DMS153 treated with DMSO at 0.1 percent for 48 hours (cell line): ENCODE data around the gene NES.

Source experiments
- DNase-seq: peaks from one replicate; lab custom pipeline; 2025; ENCODE audit not compliant: unreplicated experiment; lab: John Stamatoyannopoulos, UW

NES gene, protein sequence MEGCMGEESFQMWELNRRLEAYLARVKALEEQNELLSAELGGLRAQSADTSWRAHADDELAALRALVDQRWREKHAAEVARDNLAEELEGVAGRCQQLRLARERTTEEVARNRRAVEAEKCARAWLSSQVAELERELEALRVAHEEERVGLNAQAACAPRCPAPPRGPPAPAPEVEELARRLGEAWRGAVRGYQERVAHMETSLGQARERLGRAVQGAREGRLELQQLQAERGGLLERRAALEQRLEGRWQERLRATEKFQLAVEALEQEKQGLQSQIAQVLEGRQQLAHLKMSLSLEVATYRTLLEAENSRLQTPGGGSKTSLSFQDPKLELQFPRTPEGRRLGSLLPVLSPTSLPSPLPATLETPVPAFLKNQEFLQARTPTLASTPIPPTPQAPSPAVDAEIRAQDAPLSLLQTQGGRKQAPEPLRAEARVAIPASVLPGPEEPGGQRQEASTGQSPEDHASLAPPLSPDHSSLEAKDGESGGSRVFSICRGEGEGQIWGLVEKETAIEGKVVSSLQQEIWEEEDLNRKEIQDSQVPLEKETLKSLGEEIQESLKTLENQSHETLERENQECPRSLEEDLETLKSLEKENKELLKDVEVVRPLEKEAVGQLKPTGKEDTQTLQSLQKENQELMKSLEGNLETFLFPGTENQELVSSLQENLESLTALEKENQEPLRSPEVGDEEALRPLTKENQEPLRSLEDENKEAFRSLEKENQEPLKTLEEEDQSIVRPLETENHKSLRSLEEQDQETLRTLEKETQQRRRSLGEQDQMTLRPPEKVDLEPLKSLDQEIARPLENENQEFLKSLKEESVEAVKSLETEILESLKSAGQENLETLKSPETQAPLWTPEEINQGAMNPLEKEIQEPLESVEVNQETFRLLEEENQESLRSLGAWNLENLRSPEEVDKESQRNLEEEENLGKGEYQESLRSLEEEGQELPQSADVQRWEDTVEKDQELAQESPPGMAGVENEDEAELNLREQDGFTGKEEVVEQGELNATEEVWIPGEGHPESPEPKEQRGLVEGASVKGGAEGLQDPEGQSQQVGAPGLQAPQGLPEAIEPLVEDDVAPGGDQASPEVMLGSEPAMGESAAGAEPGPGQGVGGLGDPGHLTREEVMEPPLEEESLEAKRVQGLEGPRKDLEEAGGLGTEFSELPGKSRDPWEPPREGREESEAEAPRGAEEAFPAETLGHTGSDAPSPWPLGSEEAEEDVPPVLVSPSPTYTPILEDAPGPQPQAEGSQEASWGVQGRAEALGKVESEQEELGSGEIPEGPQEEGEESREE (N-terminal part only)

DNA sequence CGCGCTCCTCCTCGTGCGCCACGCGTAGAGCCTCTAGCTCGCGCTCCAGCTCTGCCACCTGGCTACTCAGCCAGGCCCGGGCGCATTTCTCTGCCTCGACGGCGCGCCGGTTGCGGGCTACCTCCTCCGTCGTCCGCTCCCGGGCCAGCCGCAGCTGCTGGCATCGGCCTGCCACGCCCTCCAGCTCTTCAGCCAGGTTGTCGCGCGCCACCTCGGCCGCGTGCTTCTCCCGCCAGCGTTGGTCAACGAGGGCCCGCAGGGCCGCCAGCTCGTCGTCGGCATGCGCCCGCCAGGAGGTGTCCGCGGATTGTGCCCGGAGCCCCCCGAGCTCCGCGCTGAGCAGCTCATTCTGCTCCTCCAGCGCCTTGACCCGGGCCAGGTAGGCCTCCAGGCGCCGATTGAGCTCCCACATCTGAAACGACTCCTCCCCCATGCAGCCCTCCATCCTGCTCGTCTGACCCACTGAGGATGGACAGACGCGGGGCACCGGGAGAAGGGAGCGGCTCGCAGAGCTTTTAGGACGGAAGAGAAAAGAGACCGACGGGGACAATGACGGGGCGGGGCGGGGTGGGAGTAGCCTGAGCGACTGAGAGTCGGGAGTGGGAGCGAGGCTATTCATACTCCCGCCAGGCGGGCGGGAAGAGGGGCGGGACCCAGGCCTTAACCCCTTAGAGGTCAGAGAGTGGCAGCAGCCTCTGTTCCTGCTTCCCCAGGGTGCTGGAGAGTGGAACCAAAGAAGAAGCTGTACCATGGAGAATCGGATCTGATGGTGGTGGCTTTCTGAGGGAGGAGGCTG, at the start of gene NES:
NES (minus strand) TSS at position 588 of the 796 bp plus-strand sequence; CDS start at position 445, 143 bp downstream.
- peak; percentile 76 for DNase-seq

- DNase-seq, result peak; percentile 55
Measured at GRCh38 chr1:156726549-156727226, 49.5 kb upstream of the NES start.

- DNase-seq, result peak; percentile 96
Measured at GRCh38 chr1:156725683-156726280, 48.6 kb upstream of the NES start.

DNA sequence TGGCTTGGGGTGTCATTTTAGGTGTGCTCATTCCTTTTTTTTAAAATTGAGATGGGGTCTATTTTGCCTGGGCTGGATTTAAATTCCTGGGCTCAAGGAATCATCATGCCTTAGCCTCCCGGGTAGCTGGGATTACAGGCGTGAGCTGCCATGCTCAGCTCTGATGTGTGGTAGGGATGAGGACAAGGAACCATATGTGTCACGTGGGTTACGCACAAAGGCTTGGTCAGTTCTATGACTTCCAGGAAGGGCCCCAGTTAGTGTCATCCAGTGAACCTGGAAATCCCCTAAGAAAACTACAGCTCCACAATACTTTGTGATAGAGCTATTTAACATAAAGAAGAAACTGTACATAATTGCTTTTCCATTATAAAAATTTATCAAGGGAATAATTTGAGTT, 44.3 kb upstream of the NES start:
- DNase-seq, result no peak

- DNase-seq, result no peak
Measured at GRCh38 chr1:156721131-156721530, 43.9 kb upstream of the NES start.

GRCh38 chr1:156717351-156717750, 40.1 kb upstream of the NES start:
- no peak for DNase-seq

- no peak for DNase-seq
Measured at GRCh38 chr1:156714830-156715229, 37.6 kb upstream of the NES start.

- no peak for DNase-seq
Measured at GRCh38 chr1:156712626-156713025, 35.4 kb upstream of the NES start.

- DNase-seq, result no peak
Measured at GRCh38 chr1:156711011-156711817, 34.0 kb upstream of the NES start.

DNA sequence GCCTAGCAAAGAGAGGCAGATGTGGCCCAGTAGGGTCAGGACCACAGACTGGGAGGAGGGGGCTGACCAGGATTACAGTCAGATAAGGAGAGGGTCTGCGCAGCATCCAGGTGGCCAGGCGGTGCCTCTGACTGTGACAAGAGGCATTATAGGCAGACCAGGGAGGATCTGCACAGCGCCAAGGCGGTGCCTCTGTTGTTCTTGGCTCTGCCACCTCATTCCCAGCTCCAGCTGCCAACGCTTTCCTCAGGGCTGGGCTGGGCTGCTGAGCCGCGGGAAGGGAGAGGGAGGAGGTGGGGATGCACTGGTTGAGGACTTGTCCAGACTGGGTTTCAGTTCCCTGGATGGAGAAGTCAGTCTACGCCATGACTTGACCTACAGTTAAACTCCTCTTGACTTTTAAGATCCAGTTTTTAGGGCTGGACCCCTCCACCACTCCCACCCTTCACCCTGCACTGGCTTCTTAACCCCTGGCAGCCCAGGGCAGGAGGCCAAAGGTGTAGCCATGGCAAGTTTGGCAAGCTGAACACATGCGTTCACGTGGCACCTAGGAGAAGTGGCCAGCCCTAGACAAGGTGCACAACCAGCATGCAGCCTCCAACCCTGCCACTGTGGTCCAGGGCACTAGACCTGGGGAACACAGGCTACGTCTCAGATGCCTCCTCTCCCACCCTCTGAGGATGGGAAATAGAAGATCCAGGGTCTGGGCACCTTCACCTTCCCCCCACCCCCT, 32.7 kb upstream of the NES start:
- no peak for DNase-seq

DNA sequence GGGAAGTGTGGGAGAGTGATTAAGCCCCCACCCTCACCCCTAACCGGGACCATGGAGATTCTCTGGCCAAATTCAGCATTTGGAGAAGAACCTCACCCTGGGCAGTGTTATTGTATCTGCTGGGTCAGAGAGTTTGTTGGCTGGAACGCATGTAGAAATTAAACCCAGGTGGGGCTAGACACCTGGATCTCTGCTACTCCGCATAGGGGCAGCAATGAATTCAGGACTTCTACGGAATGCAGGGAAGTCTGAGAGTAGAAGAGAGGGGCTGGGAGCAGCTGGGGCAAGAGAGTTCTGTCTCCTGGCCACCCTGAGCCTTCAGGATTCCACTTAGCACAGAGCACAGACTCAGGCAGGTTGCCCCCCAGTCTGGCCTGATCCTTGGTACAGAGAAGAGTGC, 31.8 kb upstream of the NES start:
- no peak for DNase-seq

DNA sequence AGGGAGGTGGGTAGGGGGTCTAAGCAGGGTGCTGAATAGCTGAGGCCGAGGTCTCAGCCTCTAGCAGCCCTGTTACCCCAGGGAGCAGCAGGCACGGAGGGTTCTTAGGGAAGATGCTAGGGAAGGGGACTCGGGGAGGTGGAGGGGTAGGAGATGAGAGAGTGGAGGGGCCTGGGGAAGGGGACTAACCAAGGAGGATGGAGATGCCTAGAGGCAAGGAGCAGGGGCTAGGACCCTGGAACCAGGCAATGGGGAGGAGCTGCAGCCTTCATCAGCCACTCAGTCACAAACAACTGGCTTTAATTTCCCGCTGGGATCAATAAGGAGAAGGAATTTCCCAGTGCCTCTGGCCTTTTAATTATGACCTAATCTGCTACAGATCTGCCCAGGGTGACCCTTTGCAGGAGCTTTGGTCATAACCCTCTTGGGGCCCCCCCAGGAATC, 31.0 kb upstream of the NES start:
- DNase-seq, result no peak

DNA sequence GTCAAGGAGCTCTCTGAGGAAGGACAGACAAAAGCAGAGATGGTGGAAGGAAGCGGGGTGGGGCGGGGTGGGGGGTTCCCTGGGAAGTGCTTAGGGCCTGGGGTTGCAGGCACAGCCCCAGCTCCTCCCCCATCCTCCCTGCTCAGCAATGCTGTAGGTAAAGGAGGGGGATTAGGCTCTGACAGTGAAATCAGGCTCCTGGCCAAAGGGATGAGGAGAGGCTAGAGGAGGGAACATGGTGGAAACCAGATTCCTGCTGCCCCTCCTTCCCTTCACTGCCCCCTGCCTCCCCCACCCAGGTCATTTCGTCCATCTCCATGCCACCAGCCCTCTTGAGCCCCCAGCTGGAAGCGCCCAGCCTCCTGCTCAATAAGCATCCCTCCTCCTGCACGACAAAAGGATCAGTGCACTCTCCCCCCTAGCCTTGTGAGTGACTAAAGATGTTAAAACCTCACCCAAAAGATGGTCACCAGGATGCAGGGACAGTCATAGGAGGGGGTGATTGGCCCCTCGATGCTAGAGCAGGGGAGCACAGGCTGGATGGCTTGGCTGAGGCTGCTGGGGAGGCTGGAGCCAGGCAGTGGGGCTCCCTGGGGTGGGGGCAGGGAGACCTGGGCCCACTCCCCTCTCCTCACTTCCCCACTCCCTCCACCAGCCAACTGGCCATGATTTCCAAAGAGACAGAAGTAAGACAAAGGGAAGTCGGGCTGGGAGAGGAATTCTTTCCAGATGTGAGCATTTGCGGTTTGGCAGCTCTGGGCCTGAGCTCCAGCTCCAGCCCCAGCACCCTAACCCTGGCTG, 30.4 kb upstream of the NES start:
- no peak for DNase-seq

DNA sequence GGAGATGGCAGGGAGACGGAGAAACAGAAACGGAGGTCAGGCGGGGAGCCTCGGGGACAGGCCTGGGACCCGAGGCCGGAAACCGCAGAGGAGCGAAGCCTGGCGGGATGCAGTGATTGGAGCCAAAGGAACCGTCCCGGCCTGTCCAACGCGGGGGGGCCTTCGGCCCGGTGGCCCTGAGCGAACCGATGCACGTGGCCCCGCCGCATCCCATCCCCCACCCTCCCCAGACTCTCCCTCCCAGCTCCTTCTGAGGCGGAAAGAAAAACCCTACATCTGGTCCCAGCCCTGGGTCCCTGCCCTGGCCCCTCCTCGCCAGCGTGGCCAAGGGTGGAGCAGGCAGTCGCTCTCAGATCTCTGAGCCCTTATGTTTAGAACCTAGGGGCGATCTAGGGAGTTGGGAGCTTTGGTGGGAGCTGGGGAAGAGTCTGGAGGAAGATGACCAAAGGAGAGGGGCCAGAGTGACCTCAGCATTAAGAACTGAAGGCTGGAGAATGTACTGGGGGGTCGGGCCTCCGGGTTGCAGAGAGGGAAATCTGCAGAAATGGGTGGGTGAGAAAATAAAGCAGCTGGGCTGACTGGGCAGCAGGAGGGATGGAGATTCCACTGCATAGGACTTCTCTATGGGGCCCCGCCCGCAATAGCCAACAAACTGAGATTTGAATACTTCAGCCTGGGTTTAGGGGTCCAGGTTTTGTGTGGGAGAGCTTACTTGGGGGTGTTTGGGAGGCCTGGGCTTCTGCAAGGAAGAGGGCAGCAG, 29.6 kb upstream of the NES start:
- no peak for DNase-seq

DNA sequence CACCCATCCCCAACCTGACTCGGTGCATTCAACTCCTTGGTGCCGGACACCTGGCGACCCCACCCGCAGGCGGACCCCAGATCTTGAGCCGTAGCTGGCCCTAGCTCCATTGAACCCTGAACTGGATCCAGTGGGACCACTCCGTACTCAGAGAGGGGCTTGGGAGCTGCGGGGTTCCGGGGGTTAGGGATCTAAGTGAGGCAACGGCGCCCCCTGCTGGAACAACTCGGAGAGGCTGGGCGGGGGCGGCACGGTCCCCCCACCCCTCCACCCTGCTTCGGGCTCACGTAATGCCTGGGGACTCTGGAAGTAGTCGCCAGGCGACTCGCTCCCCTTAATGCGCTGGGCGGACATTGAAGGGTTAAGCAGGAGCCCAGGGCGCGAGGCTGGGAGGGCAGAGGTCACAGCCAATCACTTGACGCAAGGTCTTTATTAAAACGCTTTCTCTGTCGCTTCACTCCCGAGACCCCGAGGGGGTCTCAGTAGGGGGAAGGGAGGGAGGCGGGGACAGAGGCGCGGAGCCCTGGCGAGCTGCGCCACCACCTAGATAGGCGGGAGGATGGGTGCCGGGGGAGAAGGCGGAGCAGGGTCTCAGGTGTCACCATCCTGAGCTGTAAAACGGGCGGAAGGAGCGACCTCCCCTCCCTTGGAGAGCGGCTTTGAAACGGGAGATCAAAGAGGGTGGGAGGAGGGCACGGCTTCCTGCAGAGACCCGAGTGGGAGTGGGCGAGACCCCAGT, 28.9 kb upstream of the NES start:
- DNase-seq, result peak; percentile 74
